Prostate gland (tissue), 2 donors: ENCODE results near the gene TEC.

Source experiments
- POLR2AphosphoS5 ChIP-seq: sonication (generic); formaldehyde crosslinking; IDR thresholded peaks from one replicate; pipeline ENCODE4 v1.6.1; 2017; ENCODE audit warnings: antibody characterized with exemption
- TF ChIP-seq, protein P1 (sequence below), 4 experiments: fragments of 200-600 bp in 2 of 4; fragments of 450-650 bp in 2 of 4; sonication (generic) in 2 of 4; IDR thresholded peaks; 1 replicate in 3 of 4; 2 replicates in 1 of 4; pipeline ENCODE4 v1.5.1; 2016 to 2019; ENCODE audit warnings: antibody characterized with exemption in 4 of 4, mild to moderate bottlenecking in 2 of 4, moderate library complexity in 2 of 4

DNA sequence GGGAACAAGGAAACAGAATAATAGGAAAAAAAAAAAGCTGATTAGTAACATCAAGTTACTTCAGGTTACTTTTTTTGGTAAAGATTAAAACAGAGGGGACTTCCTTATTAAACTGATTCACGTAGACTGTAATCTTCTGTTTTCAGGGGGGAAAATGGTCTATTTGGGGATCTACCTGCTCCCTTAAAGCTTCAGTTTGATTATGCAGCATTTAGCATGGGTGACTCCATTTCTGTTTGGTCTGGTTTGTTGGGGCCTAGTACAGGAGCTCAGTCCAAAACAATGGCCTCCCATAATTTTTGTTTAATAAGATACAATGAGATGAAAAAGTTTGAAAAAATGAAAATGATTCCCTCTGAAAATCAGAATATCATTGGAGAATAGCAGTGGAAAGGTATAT, 34.6 kb downstream of the TEC start:
- no peak for TF ChIP-seq POLR2AphosphoS5
- TF ChIP-seq, protein P1, sequence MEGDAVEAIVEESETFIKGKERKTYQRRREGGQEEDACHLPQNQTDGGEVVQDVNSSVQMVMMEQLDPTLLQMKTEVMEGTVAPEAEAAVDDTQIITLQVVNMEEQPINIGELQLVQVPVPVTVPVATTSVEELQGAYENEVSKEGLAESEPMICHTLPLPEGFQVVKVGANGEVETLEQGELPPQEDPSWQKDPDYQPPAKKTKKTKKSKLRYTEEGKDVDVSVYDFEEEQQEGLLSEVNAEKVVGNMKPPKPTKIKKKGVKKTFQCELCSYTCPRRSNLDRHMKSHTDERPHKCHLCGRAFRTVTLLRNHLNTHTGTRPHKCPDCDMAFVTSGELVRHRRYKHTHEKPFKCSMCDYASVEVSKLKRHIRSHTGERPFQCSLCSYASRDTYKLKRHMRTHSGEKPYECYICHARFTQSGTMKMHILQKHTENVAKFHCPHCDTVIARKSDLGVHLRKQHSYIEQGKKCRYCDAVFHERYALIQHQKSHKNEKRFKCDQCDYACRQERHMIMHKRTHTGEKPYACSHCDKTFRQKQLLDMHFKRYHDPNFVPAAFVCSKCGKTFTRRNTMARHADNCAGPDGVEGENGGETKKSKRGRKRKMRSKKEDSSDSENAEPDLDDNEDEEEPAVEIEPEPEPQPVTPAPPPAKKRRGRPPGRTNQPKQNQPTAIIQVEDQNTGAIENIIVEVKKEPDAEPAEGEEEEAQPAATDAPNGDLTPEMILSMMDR (IDR thresholded peaks at IDR 0.05) = no peak
